SU-DHL-6 (cell line): ENCODE measurements around the gene FAM76A.
"Not testable (repeated sequence)": the region's sequence is repeated elsewhere in the genome, so short reads cannot be mapped to it uniquely, and the experiment has no call there.

Experiments used
- CTCF ChIP-seq: fragments of 200-600 bp; sonication (generic); IDR thresholded peaks from one replicate; pipeline ENCODE4 v1.5.1; 2017; ENCODE audit warnings: antibody characterized with exemption, mild to moderate bottlenecking, low read length, moderate library complexity; ENCODE audit not compliant: insufficient read depth, poor library complexity, severe bottlenecking
- EZH2phosphoT487 ChIP-seq: fragments of 200-600 bp; sonication (generic), shearing (Covaris generic); conservative IDR thresholded peaks from 2 replicates; pipeline ENCODE4 v1.6.1; 2018; ENCODE audit warnings: mild to moderate bottlenecking, antibody characterized with exemption, low read length, moderate library complexity, mixed read lengths

- TF ChIP-seq CTCF, EZH2phosphoT487: not testable (repeated sequence)
These were observed 45.5 kb upstream of the FAM76A start for GRCh38 chr1:27680225-27680791.
